Vagina (tissue), 2 donors: ENCODE data around the gene PLGRKT. TPM values are rescaled to one million over a fixed set of nuclear protein-coding genes. Genes with fewer than 3 reads are reported as not detected.
"Not testable (repeated sequence)": the region's sequence is repeated elsewhere in the genome, so short reads cannot be mapped to it uniquely, and the experiment has no call there.

Experiments
- DNase-seq, 2 donors: peaks; one replicate each; pipeline ENCODE4 v3.0.0-alpha.2; 2017; ENCODE audit errors: extremely low spot score in 2 of 2
- H3K27ac ChIP-seq: fragments of 200-600 bp; sonication (generic); one replicate; pipeline ENCODE4 v1.5.1; 2019
- H3K27me3 ChIP-seq: fragments of 200-600 bp; sonication (generic); one replicate; pipeline ENCODE4 v1.5.1; 2019
- H3K36me3 ChIP-seq, 2 donors: fragments of 200-600 bp; sonication (generic); one replicate each; pipeline ENCODE4 v1.5.1; 2017 to 2019
- H3K4me1 ChIP-seq: fragments of 200-600 bp; sonication (generic); one replicate; pipeline ENCODE4 v1.5.1; 2019
- H3K4me3 ChIP-seq, 2 donors: fragments of 200-600 bp; sonication (generic); 1 replicate in 1 of 2; 2 replicates in 1 of 2; pipeline ENCODE4 v1.5.1; 2016 to 2019
- H3K9me3 ChIP-seq: fragments of 200-600 bp; sonication (generic); one replicate; pipeline ENCODE4 v1.5.1; 2019
- POLR2A ChIP-seq, 2 donors: fragments of 450-650 bp; IDR thresholded peaks; one replicate each; pipeline ENCODE4 v1.6.1; 2017; ENCODE audit warnings: antibody characterized with exemption in 2 of 2, mild to moderate bottlenecking in 2 of 2, moderate library complexity in 2 of 2
- POLR2AphosphoS5 ChIP-seq, 2 donors: sonication (generic); formaldehyde crosslinking; IDR thresholded peaks; one replicate each; pipeline ENCODE4 v1.9.0; 2017; ENCODE audit warnings: antibody characterized with exemption in 2 of 2, mild to moderate bottlenecking in 2 of 2, low read depth in 1 of 2; ENCODE audit not compliant: insufficient read depth in 1 of 2
- intact Hi-C: fragments of 100-400 bp; cut with DNase I; formaldehyde crosslinking; loops from one replicate; pipeline ENCODE4 v1.15.1; 2023
- total RNA-seq: library from RNA; depleted of rRNA; stranded (reverse); fragments of >200 nt; gene quantifications from one replicate; pipeline ENCODE4 v1.2.3, GENCODE V29; 2016
- TF ChIP-seq, protein P1 (sequence below), 3 experiments: fragments of 450-650 bp in 2 of 3; fragments of 200-600 bp in 1 of 3; sonication (generic) in 1 of 3; IDR thresholded peaks; one replicate each; pipeline ENCODE4 v1.5.1; 2017 to 2019; ENCODE audit warnings: antibody characterized with exemption in 3 of 3, mild to moderate bottlenecking in 2 of 3, moderate library complexity in 2 of 3

PLGRKT gene
- total RNA-seq, 1 donor from 2014 or later, result 10.1 TPM

- Histone ChIP-seq H3K27ac (no peak overlapping the region), H3K9me3 (no peaks in the 10 kb centered on the region), H3K27me3 (no peaks in the 10 kb centered on the region), H3K36me3 (no peaks in the 10 kb centered on the region), H3K4me1 (no peaks in the 10 kb centered on the region), H3K4me3 (no peak overlapping the region)
- intact Hi-C loops, result no loop called here
- TF ChIP-seq POLR2AphosphoS5 (IDR thresholded peaks at IDR 0.05; ENCODE audit: insufficient read depth in 1 of 2, low read depth in 1 of 2) (no peak), POLR2A (IDR thresholded peaks at IDR 0.05) (no peak)
- TF ChIP-seq, protein P1, sequence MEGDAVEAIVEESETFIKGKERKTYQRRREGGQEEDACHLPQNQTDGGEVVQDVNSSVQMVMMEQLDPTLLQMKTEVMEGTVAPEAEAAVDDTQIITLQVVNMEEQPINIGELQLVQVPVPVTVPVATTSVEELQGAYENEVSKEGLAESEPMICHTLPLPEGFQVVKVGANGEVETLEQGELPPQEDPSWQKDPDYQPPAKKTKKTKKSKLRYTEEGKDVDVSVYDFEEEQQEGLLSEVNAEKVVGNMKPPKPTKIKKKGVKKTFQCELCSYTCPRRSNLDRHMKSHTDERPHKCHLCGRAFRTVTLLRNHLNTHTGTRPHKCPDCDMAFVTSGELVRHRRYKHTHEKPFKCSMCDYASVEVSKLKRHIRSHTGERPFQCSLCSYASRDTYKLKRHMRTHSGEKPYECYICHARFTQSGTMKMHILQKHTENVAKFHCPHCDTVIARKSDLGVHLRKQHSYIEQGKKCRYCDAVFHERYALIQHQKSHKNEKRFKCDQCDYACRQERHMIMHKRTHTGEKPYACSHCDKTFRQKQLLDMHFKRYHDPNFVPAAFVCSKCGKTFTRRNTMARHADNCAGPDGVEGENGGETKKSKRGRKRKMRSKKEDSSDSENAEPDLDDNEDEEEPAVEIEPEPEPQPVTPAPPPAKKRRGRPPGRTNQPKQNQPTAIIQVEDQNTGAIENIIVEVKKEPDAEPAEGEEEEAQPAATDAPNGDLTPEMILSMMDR (IDR thresholded peaks at IDR 0.05), result no peak
- DNase-seq, result no peak
Observed at GRCh38 chr9:5418481-5418880, 19.2 kb downstream of the PLGRKT start.

GRCh38 chr9:5416953-5417352, 20.8 kb downstream of the PLGRKT start:
- H3K27ac ChIP-seq, result no peak overlapping the region
- intact Hi-C loops, result no loop called here
- no peaks in the 10 kb centered on the region for H3K9me3 ChIP-seq
- TF ChIP-seq POLR2A (IDR thresholded peaks at IDR 0.05), result no peak
- no peak for TF ChIP-seq POLR2AphosphoS5 (IDR thresholded peaks at IDR 0.05; ENCODE audit: insufficient read depth in 1 of 2, low read depth in 1 of 2)
- TF ChIP-seq, protein P1 (IDR thresholded peaks at IDR 0.05), result no peak
- H3K36me3 ChIP-seq, result no peaks in the 10 kb centered on the region
- no peaks in the 10 kb centered on the region for H3K4me1 ChIP-seq
- no peak for DNase-seq
- no peak overlapping the region for H3K4me3 ChIP-seq
- no peaks in the 10 kb centered on the region for H3K27me3 ChIP-seq

GRCh38 chr9:5408596-5408995, 29.1 kb downstream of the PLGRKT start:
- H3K9me3 ChIP-seq, result peaks cover 16% of the 10 kb centered on the region
- no peaks in the 10 kb centered on the region for H3K27me3 ChIP-seq
- H3K4me1 ChIP-seq, result no peaks in the 10 kb centered on the region
- TF ChIP-seq POLR2AphosphoS5 (IDR thresholded peaks at IDR 0.05; ENCODE audit: insufficient read depth in 1 of 2, low read depth in 1 of 2), result no peak
- TF ChIP-seq, protein P1 (IDR thresholded peaks at IDR 0.05), result no peak
- TF ChIP-seq POLR2A (IDR thresholded peaks at IDR 0.05), result no peak
- no peak for DNase-seq
- no peak overlapping the region for H3K27ac ChIP-seq
- no peak overlapping the region for H3K4me3 ChIP-seq
- peaks cover 0 to 9% of the 10 kb centered on the region in 2 donors for H3K36me3 ChIP-seq
- intact Hi-C loops, result no loop called here

GRCh38 chr9:5402217-5402616, 35.5 kb downstream of the PLGRKT start:
- H3K36me3 ChIP-seq, result no peaks in the 10 kb centered on the region
- no peak overlapping the region for H3K4me3 ChIP-seq
- H3K27ac ChIP-seq, result no peak overlapping the region
- H3K9me3 ChIP-seq, result peaks cover 4% of the 10 kb centered on the region
- TF ChIP-seq, protein P1 (IDR thresholded peaks at IDR 0.05), result no peak
- TF ChIP-seq POLR2AphosphoS5 (IDR thresholded peaks at IDR 0.05; ENCODE audit: insufficient read depth in 1 of 2, low read depth in 1 of 2) (no peak), POLR2A (IDR thresholded peaks at IDR 0.05) (no peak)
- no peak for DNase-seq
- intact Hi-C loops, result no loop called here
- H3K4me1 ChIP-seq, result no peaks in the 10 kb centered on the region
- no peaks in the 10 kb centered on the region for H3K27me3 ChIP-seq

- H3K36me3 ChIP-seq, H3K4me3 ChIP-seq, H3K4me1 ChIP-seq, H3K27me3 ChIP-seq, H3K9me3 ChIP-seq, DNase-seq, intact Hi-C loops, H3K27ac ChIP-seq: not testable (repeated sequence)
Observed at GRCh38 chr9:5397547-5397946, 40.2 kb downstream of the PLGRKT start.

DNA sequence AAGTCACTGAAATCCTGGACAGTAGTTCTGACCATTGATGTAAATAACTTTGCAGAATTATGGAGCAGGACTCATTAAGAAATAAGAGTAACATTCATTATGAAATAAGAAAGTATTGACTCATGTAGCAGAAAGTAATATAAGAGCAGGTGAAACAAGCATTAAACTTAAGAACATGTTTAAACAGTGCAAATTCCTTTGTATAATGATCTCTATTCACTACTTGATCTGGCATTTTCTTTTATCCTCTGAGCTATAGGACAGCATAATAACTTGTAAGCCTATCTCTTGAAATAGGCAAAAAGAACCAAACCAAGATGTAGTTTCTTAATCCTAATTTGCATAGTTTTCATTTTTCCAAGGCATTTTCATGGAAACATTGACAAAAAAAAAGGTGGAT, 42.3 kb downstream of the PLGRKT start:
- Histone ChIP-seq H3K4me1 (no peaks in the 10 kb centered on the region), H3K36me3 (no peaks in the 10 kb centered on the region), H3K4me3 (no peak overlapping the region), H3K27me3 (no peaks in the 10 kb centered on the region), H3K9me3 (no peaks in the 10 kb centered on the region), H3K27ac (no peak overlapping the region)
- no peak for DNase-seq
- intact Hi-C loops, result no loop called here
- TF ChIP-seq POLR2AphosphoS5 (IDR thresholded peaks at IDR 0.05; ENCODE audit: insufficient read depth in 1 of 2, low read depth in 1 of 2) (no peak), POLR2A (IDR thresholded peaks at IDR 0.05) (no peak)
- TF ChIP-seq, protein P1 (IDR thresholded peaks at IDR 0.05), result no peak

DNA sequence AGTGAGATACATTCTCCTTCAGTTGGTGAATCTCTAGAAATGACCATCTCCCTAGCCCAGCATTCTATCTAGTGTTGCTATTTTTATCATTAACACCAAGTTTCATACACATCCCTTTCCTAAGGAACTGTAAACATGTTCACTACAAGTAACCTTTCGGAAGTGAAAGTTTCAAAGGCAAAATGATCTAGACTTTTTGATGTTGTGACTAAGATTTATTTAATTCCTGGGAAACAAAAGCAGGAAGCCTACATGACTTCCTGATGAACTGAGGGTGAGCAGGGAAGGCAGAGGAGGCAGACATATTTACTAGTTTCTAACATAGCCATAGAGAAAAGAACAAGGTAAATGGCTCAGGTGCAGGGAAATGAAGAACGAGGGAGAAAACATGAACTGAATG, 43.7 kb downstream of the PLGRKT start:
- H3K27ac ChIP-seq, DNase-seq, H3K4me1 ChIP-seq, H3K9me3 ChIP-seq, H3K27me3 ChIP-seq, H3K4me3 ChIP-seq, H3K36me3 ChIP-seq, intact Hi-C loops: not testable (repeated sequence)
